K562 (cell line): ENCODE results near the gene NUAK1. TPM values are rescaled to one million over a fixed set of nuclear protein-coding genes. Genes with fewer than 3 reads are reported as not detected.

Experiments
- ATAC-seq: fragments of 200-7000 bp; cut with Tn5 transposase; 3 replicates; pipeline ENCODE4 v1.9.1; 2020; ENCODE audit warnings: moderate library complexity
- BruUV-seq: library from RNA; stranded (reverse); fragments of 400-500 nt; replicated peaks from 2 replicates; lab custom pipeline; 2021; lab: Mats Ljungman, UMichigan
- CTCF ChIA-PET: fragments of 300-600 bp; formaldehyde crosslinking; extraction: SDS; loops from one replicate; lab custom pipeline; 2021; ENCODE audit warnings: low intra/inter-chr PET ratio; lab: Yijun Ruan, JAX
- POLR2A ChIA-PET: fragments of 300-600, 350-650 bp; sonication (Branson Sonifier 250); formaldehyde crosslinking; extraction: SDS; loops from one replicate; lab custom pipeline; 2021; ENCODE audit warnings: antibody characterized with exemption, inconsistent platforms; lab: Yijun Ruan, JAX
- DNase-seq, 4 experiments: peaks; one replicate each; pipeline versions ENCODE4 v3.0.0 to v3.0.0-alpha.2; 2011 to 2018; ENCODE audit warnings: low spot score in 3 of 4, mixed read lengths in 3 of 4; ENCODE audit errors: extremely low read depth in 1 of 4
- FAIRE-seq: peaks from 2 replicates; lab custom pipeline; 2011; peaks lifted over from hg19 to GRCh38; lab: Jason Lieb, UNC
- H2AFZ ChIP-seq: 2 replicates; pipeline ENCODE4 v1.6.0; 2011; ENCODE audit warnings: low read depth, low read length, control low read depth, inconsistent platforms
- H3K27ac ChIP-seq: fragments of 200-600 bp; 3 replicates; pipeline ENCODE4 v1.8.0; 2011; ENCODE audit warnings: low read depth, mild to moderate bottlenecking, control low read depth, inconsistent platforms, low read length, moderate library complexity, mixed read lengths; ENCODE audit errors: extremely low read depth
- H3K27me3 ChIP-seq, 2 experiments: fragments of 300-600 bp in 1 of 2; 2 replicates in 1 of 2; 3 replicates in 1 of 2; pipeline versions ENCODE4 v1.6.0 to v1.8.0; 2011; ENCODE audit warnings: inconsistent platforms in 2 of 2, low read length in 2 of 2, mild to moderate bottlenecking in 1 of 2, mixed read lengths in 1 of 2, moderate library complexity in 1 of 2; ENCODE audit not compliant: control insufficient read depth in 2 of 2, insufficient read depth in 2 of 2
- H3K36me3 ChIP-seq: fragments of 300-600 bp; 3 replicates; pipeline ENCODE4 v1.8.0; 2011; ENCODE audit warnings: mild to moderate bottlenecking, low read length, inconsistent platforms; ENCODE audit not compliant: control insufficient read depth, insufficient read depth
- H3K4me1 ChIP-seq, 2 experiments: fragments of 200-600 bp in 1 of 2; replicated peaks in 1 of 2; 2 replicates in 1 of 2; 3 replicates in 1 of 2; pipeline versions ENCODE4 v1.5.1 to v1.8.0; 2011; ENCODE audit warnings: inconsistent platforms in 2 of 2, low read length in 2 of 2, mild to moderate bottlenecking in 1 of 2, mixed read lengths in 1 of 2, moderate library complexity in 1 of 2; ENCODE audit not compliant: control insufficient read depth in 2 of 2, insufficient read depth in 2 of 2
- H3K4me2 ChIP-seq: 2 replicates; pipeline ENCODE4 v1.6.1; 2011; ENCODE audit warnings: low read length, control low read depth, inconsistent platforms, mixed read lengths; ENCODE audit not compliant: insufficient read depth
- H3K4me3 ChIP-seq: fragments of 200-600 bp; sonication (generic), shearing (Covaris generic); 2 replicates; pipeline ENCODE4 v1.5.1; 2016; ENCODE audit warnings: control low read depth, inconsistent platforms
- H3K79me2 ChIP-seq: fragments of 200-600 bp; 3 replicates; pipeline ENCODE4 v1.8.0; 2011; ENCODE audit warnings: low read length, inconsistent platforms; ENCODE audit not compliant: control insufficient read depth, insufficient read depth
- H3K9ac ChIP-seq, 2 experiments: 2 replicates each; pipeline versions ENCODE4 v1.6.0 to v1.6.1; 2011; ENCODE audit warnings: low read depth in 2 of 2, low read length in 2 of 2, control low read depth in 1 of 2, inconsistent platforms in 1 of 2, mild to moderate bottlenecking in 1 of 2, mixed read lengths in 1 of 2; ENCODE audit not compliant: insufficient read depth in 1 of 2
- H3K9me1 ChIP-seq: one replicate; pipeline ENCODE4 v1.6.0; 2011; ENCODE audit warnings: inconsistent platforms, mild to moderate bottlenecking, low read length, moderate library complexity; ENCODE audit not compliant: control insufficient read depth, insufficient read depth
- H3K9me3 ChIP-seq: replicated peaks from 2 replicates; pipeline ENCODE4 v1.5.1; 2011; ENCODE audit warnings: low read depth, low read length, inconsistent platforms; ENCODE audit not compliant: control insufficient read depth, insufficient read depth
- H4K20me1 ChIP-seq: replicated peaks from 2 replicates; pipeline ENCODE4 v1.6.1; 2011; ENCODE audit warnings: low read length, inconsistent platforms, mixed read lengths; ENCODE audit not compliant: control insufficient read depth, insufficient read depth
- EP400 ChIP-seq: fragments of 450-650 bp; IDR thresholded peaks from 2 replicates; pipeline ENCODE4 v1.6.1; 2017; ENCODE audit warnings: antibody characterized with exemption, mild to moderate bottlenecking, moderate library complexity
- EZH2 ChIP-seq: IDR thresholded peaks from 2 replicates; pipeline ENCODE4 v1.6.1; 2012; ENCODE audit warnings: low read depth, mild to moderate bottlenecking, inconsistent platforms, low read length, borderline replicate concordance
- FOXM1 ChIP-seq, 2 experiments: fragments of 450-650 bp in 1 of 2; sonication (generic) in 1 of 2; formaldehyde crosslinking in 1 of 2; IDR thresholded peaks; 2 replicates each; pipeline versions ENCODE4 v1.6.1 to v1.9.0; 2017 to 2022; ENCODE audit warnings: low read depth in 2 of 2, mild to moderate bottlenecking in 2 of 2, missing genetic modification reagents in 1 of 2, moderate library complexity in 1 of 2
- HDAC2 ChIP-seq: fragments of 450-650 bp; IDR thresholded peaks from 2 replicates; pipeline ENCODE4 v1.6.1; 2016; ENCODE audit warnings: mild to moderate bottlenecking
- LEF1 ChIP-seq: fragments of 450-650 bp; IDR thresholded peaks from 2 replicates; pipeline ENCODE4 v1.6.1; 2016; ENCODE audit warnings: mild to moderate bottlenecking
- NFXL1 ChIP-seq: fragments of 450-650 bp; formaldehyde crosslinking; IDR thresholded peaks from 2 replicates; pipeline ENCODE4 v1.4.0; 2021; ENCODE audit warnings: mild to moderate bottlenecking
- PATZ1 ChIP-seq: fragments of 250-450 bp; sonication (Bioruptor Pico); IDR thresholded peaks from 2 replicates; pipeline ENCODE4 v1.5.0; 2020; ENCODE audit warnings: mild to moderate bottlenecking, borderline replicate concordance
- SIN3B ChIP-seq: fragments of 450-650 bp; IDR thresholded peaks from 2 replicates; pipeline ENCODE4 v1.6.1; 2017; ENCODE audit warnings: low read depth, mild to moderate bottlenecking, moderate library complexity
- SMC3 ChIP-seq: conservative IDR thresholded peaks from 2 replicates; pipeline ENCODE4 v1.6.1; 2011; ENCODE audit warnings: low read depth, low read length, improper control_type of control experiment; ENCODE audit not compliant: insufficient read depth
- SREBF2 ChIP-seq: sonication (generic); formaldehyde crosslinking; IDR thresholded peaks from 2 replicates; pipeline ENCODE4 v1.4.0; 2020; ENCODE audit warnings: mild to moderate bottlenecking, missing genetic modification reagents
- WGBS: fragments of 100-300 bp; shearing (Covaris generic); methylation state at CpG from one replicate; pipeline ENCODE4 v1.1.6; 2016; ENCODE audit warnings: low coverage, mixed read lengths; ENCODE audit not compliant: insufficient coverage; ENCODE audit errors: missing lambda C conversion rate; 5-methylcytosine and 5-hydroxymethylcytosine counted together
- in situ Hi-C: fragments of 300-500 bp; cut with MboI; formaldehyde crosslinking; loops from 4 replicates; pipeline ENCODE4 v1.15.0; 2018; ENCODE audit warnings: inconsistent platforms, mixed read lengths
- intact Hi-C: fragments of 100-400 bp; cut with micrococcal nuclease; formaldehyde crosslinking; loops from 2 replicates; pipeline ENCODE4 v1.14.2; 2022
- polyA plus RNA-seq, 8 experiments: library from polyadenylated mRNA; depleted of rRNA in 4 of 8; stranded (reverse) in 5 of 8; unstranded in 3 of 8; fragments of >200 nt; fragmentation: Nextera tagmentation in 2 of 8; fragmentation: Illumina TruSeq in 1 of 8; extraction: Ambion mirVana in 2 of 8; extraction: Trizol in 1 of 8; gene quantifications; 2 replicates each; pipeline versions ENCODE4 v1.2.1 to v1.2.3, GENCODE V29; 2011 to 2014; ENCODE audit warnings: inconsistent platforms in 1 of 8, missing spikeins in 1 of 8
- total RNA-seq, 7 experiments: library from RNA; depleted of rRNA in 6 of 7; stranded (reverse); fragments of >200 nt in 6 of 7; fragmentation: Illumina TruSeq in 2 of 7; extraction: Trizol in 2 of 7; gene quantifications; 2 replicates each; pipeline versions ENCODE4 v1.2.1 to v1.2.3, GENCODE V29; 2011 to 2021; ENCODE audit warnings: low replicate concordance in 1 of 7
- TF ChIP-seq, protein P1 (sequence below): sonication (generic); formaldehyde crosslinking; IDR thresholded peaks from 2 replicates; pipeline ENCODE4 v1.4.0; 2020; ENCODE audit warnings: mild to moderate bottlenecking, missing genetic modification reagents
- TF ChIP-seq, protein P2 (sequence below), 2 experiments: fragments of 450-650 bp in 1 of 2; IDR thresholded peaks; 2 replicates each; pipeline ENCODE4 v1.6.1; 2011 to 2017; ENCODE audit warnings: low read depth in 2 of 2, antibody characterized with exemption in 1 of 2, borderline replicate concordance in 1 of 2, low read length in 1 of 2, mild to moderate bottlenecking in 1 of 2, mixed read lengths in 1 of 2; ENCODE audit not compliant: control insufficient read depth in 1 of 2

Gene NUAK1
- total and polyA plus RNA-seq, 9 of the 15 experiments (the other 6 are each of a cell fraction or from before 2014, with no cell fraction given), result 0.02 TPM; not detected in 8

DNA sequence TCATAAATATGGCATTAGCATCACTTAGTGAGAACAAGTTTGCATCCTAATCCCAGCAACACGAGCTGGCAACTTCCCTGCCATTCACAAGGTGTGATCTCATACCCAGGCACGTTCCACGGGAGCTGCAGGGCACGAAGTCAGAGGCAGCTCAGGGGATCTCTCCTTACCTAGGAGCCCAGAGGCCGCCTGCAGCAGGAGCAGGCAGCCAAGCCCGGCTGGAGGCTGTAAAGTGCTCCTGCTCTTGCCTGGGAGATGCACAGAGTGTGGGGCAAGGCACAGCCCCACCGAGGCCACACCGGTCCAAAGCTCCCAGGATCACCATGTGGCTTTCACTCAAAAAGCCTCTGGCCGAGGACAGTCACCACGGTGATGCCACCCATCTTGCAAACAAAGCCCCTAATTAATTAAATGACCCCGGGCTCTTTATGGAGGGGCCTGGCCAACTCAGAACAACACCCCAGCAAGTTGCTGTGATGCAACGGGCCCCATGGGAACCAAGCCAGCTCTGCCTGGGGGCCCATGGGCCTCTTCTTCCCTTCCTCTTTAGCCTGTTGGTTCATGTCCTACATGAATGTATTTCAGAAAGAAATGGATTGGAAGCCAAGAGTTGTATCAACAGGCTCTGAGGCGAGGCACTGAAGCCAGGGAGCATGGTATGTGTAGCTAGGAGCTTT lies 26.5 kb downstream of the NUAK1 start:
- ChIA-PET CTCF (no interaction called here), POLR2A (interaction anchor here (1.1 kb wide), 1 partner anchor 37 kb away, joined by 5 read pairs; no protein-coding TSS in a partner anchor)
- WGBS, result 0% methylated on average over 12 of the region's 13 CpGs
- Histone ChIP-seq H2AFZ (no peak overlapping the region), H3K27ac (no peak overlapping the region), H3K36me3 (no peaks in the 10 kb centered on the region), H3K79me2 (no peaks in the 10 kb centered on the region), H3K4me2 (no peak overlapping the region), H3K9me3 (no peaks in the 10 kb centered on the region), H3K27me3 (peaks cover 1 to 5% of the 10 kb centered on the region in 2 experiments; a peak in 1 of 5 replicates), H3K4me3 (no peak overlapping the region), H4K20me1 (no peaks in the 10 kb centered on the region; the same call in 1 of the 2 replicates), H3K9me1 (no peaks in the 10 kb centered on the region), H3K4me1 (no peaks in the 10 kb centered on the region), H3K9ac (no peak overlapping the region)
- ATAC-seq (no peak), DNase-seq (no peak), FAIRE-seq (no peak)
- no TSS peak for BruUV-seq
- intact Hi-C loops (no loop called here), in situ Hi-C loops (no loop called here)
- TF ChIP-seq SREBF2 (no peak), SIN3B (no peak), SMC3 (no peak), NFXL1 (no peak), LEF1 (no peak), EZH2 (no peak), EP400 (no peak), HDAC2 (no peak), FOXM1 (IDR thresholded peaks at IDR 0.05; ENCODE audit: low read depth) (no peak), FOXM1 (CRISPR knock-in tag; IDR thresholded peaks at IDR 0.05; ENCODE audit: low read depth) (no peak), PATZ1 (CRISPR knock-in tag) (no peak)
- TF ChIP-seq, protein P1, sequence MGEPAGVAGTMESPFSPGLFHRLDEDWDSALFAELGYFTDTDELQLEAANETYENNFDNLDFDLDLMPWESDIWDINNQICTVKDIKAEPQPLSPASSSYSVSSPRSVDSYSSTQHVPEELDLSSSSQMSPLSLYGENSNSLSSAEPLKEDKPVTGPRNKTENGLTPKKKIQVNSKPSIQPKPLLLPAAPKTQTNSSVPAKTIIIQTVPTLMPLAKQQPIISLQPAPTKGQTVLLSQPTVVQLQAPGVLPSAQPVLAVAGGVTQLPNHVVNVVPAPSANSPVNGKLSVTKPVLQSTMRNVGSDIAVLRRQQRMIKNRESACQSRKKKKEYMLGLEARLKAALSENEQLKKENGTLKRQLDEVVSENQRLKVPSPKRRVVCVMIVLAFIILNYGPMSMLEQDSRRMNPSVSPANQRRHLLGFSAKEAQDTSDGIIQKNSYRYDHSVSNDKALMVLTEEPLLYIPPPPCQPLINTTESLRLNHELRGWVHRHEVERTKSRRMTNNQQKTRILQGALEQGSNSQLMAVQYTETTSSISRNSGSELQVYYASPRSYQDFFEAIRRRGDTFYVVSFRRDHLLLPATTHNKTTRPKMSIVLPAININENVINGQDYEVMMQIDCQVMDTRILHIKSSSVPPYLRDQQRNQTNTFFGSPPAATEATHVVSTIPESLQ (CRISPR knock-in tag), result no peak
- TF ChIP-seq, protein P2, sequence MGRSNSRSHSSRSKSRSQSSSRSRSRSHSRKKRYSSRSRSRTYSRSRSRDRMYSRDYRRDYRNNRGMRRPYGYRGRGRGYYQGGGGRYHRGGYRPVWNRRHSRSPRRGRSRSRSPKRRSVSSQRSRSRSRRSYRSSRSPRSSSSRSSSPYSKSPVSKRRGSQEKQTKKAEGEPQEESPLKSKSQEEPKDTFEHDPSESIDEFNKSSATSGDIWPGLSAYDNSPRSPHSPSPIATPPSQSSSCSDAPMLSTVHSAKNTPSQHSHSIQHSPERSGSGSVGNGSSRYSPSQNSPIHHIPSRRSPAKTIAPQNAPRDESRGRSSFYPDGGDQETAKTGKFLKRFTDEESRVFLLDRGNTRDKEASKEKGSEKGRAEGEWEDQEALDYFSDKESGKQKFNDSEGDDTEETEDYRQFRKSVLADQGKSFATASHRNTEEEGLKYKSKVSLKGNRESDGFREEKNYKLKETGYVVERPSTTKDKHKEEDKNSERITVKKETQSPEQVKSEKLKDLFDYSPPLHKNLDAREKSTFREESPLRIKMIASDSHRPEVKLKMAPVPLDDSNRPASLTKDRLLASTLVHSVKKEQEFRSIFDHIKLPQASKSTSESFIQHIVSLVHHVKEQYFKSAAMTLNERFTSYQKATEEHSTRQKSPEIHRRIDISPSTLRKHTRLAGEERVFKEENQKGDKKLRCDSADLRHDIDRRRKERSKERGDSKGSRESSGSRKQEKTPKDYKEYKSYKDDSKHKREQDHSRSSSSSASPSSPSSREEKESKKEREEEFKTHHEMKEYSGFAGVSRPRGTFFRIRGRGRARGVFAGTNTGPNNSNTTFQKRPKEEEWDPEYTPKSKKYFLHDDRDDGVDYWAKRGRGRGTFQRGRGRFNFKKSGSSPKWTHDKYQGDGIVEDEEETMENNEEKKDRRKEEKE (IDR thresholded peaks at IDR 0.05; ENCODE audit: borderline replicate concordance in 1 of 2, control insufficient read depth in 1 of 2, low read depth in 2 of 2, low read length in 1 of 2), result no peak
